NB4 (cell line): Measurements from ENCODE around the gene DTNB.

ENCODE experiments used
- DNase-seq: peaks from one replicate; pipeline ENCODE4 v3.0.0; 2010; ENCODE audit warnings: low read depth
- H3K4me3 ChIP-seq: one replicate; pipeline ENCODE4 v1.5.1; 2011; ENCODE audit warnings: mild to moderate bottlenecking, low read depth, low read length, moderate library complexity
- CTCF ChIP-seq: IDR thresholded peaks from one replicate; pipeline ENCODE4 v1.5.1; 2012; ENCODE audit warnings: low read depth, low read length
- MAX ChIP-seq: IDR thresholded peaks from 2 replicates; pipeline ENCODE4 v1.6.1; 2011; ENCODE audit warnings: low read depth, low read length
- MYC ChIP-seq: IDR thresholded peaks from 2 replicates; pipeline ENCODE4 v1.6.1; 2011; ENCODE audit warnings: low read depth, low read length
- POLR2A ChIP-seq: IDR thresholded peaks from 2 replicates; pipeline ENCODE4 v1.6.1; 2011; ENCODE audit warnings: mild to moderate bottlenecking; ENCODE audit not compliant: insufficient read length; ENCODE audit errors: extremely low read depth

Gene DTNB

GRCh38 chr2:25690058-25690457, 16.7 kb upstream of the DTNB start:
- TF ChIP-seq MYC (no peak), POLR2A (no peak), MAX (peak; percentile 26; the same call in 1 of the 2 replicates), CTCF (no peak)
- peak; percentile 30 for DNase-seq
- H3K4me3 ChIP-seq: no peak overlapping the region

DNA sequence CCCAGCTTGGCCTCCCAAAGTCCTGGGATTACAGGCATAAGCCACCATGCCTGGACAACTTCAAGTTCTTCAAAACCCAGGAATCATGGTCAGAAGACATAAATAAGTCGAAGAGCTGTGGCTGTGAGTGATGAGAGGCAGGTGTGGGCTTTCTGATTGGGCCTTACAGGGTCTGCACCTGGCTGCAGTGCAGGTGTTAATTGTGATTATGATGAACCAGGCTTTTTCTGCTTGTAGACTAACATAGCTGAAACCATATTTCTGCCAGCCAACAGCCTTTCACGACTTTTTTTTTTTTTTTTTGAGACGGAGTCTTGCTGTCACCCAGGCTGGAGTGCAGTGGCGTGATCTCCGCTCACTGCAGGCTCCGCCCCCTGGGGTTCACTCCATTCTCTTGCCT, 14.9 kb upstream of the DTNB start:
- no peak overlapping the region for H3K4me3 ChIP-seq
- TF ChIP-seq MAX: no peak
- no peak for DNase-seq

GRCh38 chr2:25685741-25686140, 12.4 kb upstream of the DTNB start:
- no peak overlapping the region for H3K4me3 ChIP-seq
- TF ChIP-seq MAX (no peak), CTCF (no peak), MYC (no peak), POLR2A (no peak)
- no peak for DNase-seq

DNA sequence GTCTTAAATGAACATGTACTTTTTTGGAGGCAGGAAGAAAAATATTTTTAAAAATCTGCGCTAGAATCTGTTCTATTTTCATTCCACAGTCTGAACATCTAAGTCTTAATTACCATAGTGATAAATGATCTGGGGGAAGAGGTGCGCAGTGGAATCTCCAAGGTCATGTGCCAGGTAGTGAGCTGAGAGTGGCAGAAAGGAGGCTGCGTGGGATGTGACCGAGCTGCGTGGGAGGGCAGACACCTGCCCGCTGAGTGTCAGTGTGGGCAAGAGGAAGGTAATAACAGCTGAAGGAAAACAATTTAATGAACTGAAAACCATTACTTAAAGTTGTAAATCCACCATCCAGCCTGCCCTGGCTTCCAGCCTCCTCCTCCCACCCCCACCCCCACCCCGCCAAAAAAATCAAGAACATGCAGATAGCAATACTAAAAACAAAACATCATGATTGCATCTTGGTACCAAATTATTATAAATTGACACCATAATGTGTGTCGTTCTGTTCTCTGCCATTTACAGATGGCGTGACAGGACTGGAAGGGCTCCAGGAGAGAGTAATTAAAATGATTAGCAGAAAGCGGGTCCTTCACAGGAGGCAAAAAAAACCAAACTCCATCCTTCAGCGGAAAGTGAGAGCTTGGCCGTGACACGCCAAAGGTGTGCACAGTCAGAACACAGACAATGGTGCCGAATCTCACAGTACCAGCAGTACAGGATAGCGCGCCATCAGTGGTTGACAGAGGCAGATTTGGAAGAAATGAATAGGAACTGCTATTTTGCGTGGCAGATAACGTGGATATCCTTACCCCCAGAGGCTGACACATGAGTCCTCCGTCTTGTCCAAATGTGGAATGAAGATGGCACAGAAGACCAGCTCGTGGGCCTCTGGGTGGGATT, 11.4 kb upstream of the DTNB start:
- H3K4me3 ChIP-seq: no peak overlapping the region
- no peak for TF ChIP-seq MYC
- TF ChIP-seq POLR2A: no peak
- no peak for TF ChIP-seq CTCF
- no peak for TF ChIP-seq MAX
- DNase-seq: no peak

DNA sequence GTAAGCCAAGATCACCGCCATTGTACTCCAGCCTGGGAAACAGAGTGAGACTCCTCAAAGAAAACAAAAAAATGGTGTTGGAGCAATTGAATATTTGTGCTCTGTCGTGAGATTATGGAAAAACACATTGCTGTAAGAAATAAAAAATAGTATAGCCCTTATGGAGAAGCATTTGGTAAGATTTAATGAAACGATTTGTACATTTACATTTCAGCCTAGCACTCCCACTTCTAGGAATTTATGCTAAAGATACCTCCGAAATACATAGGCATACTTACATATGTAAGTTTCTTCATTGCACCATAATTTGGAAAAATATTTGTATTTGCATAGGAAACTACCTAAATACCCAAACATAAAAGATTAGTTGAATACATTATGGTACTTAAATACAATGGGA, 8.7 kb upstream of the DTNB start:
- no peak for DNase-seq
- no peak for TF ChIP-seq CTCF
- TF ChIP-seq MYC: no peak
- no peak for TF ChIP-seq POLR2A
- no peak for TF ChIP-seq MAX
- H3K4me3 ChIP-seq: no peak overlapping the region

- DNase-seq: no peak
- no peak for TF ChIP-seq CTCF
- TF ChIP-seq MAX: no peak
- TF ChIP-seq POLR2A: no peak
- TF ChIP-seq MYC: no peak
Observed at GRCh38 chr2:25677877-25678276, 4.5 kb upstream of the DTNB start.

More at GRCh38 chr2:25677877-25678276, 4.5 kb upstream of the DTNB start:
- H3K4me3 ChIP-seq: no peak overlapping the region
